ENCODE measurements around the gene GABPB2.

GABPB2 gene

DNA sequence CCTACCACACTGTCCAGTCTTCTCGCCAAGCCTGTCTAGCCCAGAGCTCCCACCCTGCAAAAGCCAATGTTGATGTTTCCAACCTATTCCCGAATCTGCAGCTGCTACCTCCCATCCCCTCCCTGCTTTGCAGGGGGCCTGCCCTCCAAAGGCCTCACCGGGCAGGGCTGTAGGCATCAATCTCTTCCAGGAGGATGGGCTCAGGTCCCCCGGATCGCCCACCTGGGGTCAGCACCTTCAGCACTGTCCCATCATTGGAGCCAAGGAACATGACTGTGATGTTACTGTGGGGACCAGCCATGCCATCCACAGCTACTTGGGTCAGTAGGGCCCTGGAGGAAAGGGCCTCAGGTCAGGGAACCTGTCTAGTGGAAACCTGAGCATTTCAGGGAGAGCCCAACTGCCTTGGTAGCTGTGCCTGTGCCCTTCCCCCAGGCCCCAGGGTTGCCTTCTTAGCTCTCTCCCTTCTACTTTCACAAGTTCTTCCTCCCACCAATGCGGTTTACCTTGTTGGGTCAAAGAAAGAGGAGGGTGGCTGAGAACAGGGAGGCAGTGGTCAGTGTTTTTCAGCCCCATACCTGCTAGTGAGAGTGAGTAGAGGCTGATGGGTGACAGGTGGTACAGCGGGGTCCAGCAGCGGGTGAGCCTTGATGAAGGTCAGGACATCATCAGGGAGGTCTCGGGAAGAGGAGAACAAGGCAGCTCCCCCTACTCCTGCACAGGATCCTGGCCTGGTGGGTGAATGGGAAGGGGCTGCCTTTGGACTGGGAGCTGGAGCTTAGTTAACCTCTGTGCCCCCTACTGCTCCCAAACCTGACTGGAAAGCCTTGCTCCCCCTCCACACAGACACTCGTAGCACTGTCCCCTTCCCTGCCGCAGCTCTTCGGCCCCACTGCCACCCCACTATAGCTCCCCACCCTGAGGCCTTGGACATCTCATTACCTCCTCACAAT is 65.1 kb downstream of the GABPB2 start:
- Mint-ChIP-seq H3K9me3 (no peaks in the 10 kb centered on the region), H3K27ac (peak overlapping the region; percentile 65), H3K36me3 (no peaks in the 10 kb centered on the region), H3K4me3 (no peak overlapping the region), H3K4me1 (no peaks in the 10 kb centered on the region)
- ATAC-seq: no peak
- DNase-seq (ENCODE audit: low spot score in 2 of 2): no peak

DNA sequence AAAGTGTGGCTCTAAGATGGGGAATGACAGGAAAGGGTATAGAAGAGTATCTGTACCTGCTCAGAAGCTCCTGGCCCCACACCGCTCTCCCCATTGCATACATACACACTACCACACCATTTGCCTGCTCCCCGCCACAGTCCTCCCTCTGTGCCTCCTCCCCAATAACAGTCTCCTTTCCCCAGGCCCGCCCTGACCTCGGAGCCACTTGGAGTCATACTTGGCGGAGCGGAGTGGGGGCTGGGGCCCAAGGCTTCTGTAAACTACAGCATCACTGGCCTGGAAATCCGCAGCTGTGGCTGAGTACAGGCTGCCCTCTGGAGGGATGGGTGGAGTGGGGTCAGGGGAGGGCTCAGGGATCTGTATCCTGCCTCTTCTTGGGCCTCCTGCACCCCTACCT is 67.2 kb downstream of the GABPB2 start:
- Mint-ChIP-seq H3K9me3 (no peaks in the 10 kb centered on the region), H3K4me1 (no peaks in the 10 kb centered on the region), H3K36me3 (no peaks in the 10 kb centered on the region), H3K4me3 (no peak overlapping the region), H3K27ac (no peak overlapping the region)
- DNase-seq (ENCODE audit: low spot score in 2 of 2): no peak
- ATAC-seq: no peak

DNA sequence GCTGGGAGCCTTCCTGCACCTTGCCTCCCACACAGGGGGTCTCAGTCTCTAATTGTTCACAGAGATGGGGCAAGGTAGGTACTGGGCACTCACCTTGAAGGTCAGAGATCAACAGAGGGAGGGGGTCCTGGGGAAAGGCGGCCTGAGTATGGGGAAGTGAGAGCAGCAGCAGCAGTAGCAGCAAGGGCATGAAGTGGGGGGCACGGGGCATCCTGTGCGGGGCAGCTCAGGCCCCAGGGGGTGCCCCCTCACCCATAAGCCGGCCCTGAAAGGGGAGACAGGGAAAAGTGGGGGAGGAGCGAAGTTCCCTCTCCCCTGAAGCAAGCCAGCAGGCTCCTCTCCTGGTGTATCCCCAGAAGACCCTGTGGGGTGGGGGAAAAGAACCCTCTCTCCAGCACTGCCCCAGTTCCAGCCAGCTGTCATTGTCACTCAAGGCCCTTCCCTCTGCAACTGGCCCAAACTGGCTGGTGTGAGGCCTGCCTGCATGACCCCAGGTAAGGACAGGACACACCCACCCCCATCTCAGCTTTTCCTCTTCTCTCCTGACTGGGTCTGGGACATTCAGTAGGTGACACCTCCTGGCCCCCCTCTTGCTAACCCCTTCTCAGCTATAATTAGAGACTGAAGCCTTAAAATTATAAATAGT is 72.0 kb downstream of the GABPB2 start:
- H3K36me3 Mint-ChIP-seq: no peaks in the 10 kb centered on the region
- peaks cover 26% of the 10 kb centered on the region for H3K4me1 Mint-ChIP-seq
- no peaks in the 10 kb centered on the region for H3K9me3 Mint-ChIP-seq
- H3K4me3 Mint-ChIP-seq: no peak overlapping the region
- DNase-seq (ENCODE audit: low spot score in 2 of 2) (no peak), ATAC-seq (no peak)
- H3K27ac Mint-ChIP-seq: no peak overlapping the region

DNA sequence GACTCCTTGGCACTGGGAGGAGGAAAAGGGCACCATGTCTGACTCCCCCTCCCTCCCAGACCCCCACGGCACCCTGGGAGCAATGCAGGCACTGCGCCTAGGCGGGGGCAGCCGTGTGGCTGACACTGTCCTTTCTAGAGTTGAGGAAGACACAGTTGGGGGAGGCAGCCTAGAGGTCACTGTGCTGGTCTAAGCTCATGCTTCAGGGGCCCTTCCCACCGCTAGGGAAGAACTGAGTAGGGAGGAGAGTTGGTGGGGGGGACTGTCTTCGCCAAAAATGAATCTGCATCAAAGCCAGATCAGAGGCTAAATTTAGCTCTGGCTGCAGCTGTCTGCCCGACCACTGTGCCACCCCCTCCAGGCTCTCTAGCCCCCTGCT is 72.5 kb downstream of the GABPB2 start:
- ATAC-seq (no peak), DNase-seq (ENCODE audit: low spot score in 2 of 2) (no peak)
- Mint-ChIP-seq H3K27ac (no peak overlapping the region), H3K4me1 (peaks cover 30% of the 10 kb centered on the region), H3K36me3 (no peaks in the 10 kb centered on the region), H3K4me3 (no peak overlapping the region), H3K9me3 (no peaks in the 10 kb centered on the region)

DNA sequence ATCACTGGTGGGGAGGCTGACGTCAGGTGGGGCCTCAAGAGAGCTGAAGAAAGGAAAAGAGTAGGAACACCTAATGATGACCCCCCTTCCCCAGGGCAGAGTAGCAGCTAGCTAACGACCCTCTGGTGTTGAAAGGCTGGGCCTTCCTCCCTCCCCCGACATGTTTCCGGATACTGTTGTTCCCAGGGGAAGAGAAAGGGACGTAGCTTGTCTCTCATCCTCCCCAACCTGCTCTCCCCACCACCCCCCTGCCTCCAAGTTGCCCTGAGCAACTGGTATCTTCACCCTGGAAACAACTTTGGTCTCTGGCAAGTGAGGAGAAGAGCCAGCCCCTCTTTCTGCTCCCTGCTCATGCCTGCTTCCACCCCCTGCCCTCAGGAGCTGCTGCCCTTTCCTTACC is 73.4 kb downstream of the GABPB2 start:
- H3K4me3 Mint-ChIP-seq: no peak overlapping the region
- no peaks in the 10 kb centered on the region for H3K9me3 Mint-ChIP-seq
- DNase-seq (ENCODE audit: low spot score in 2 of 2) (no peak), ATAC-seq (no peak)
- peaks cover 30% of the 10 kb centered on the region for H3K4me1 Mint-ChIP-seq
- H3K36me3 Mint-ChIP-seq: no peaks in the 10 kb centered on the region
- no peak overlapping the region for H3K27ac Mint-ChIP-seq

DNA sequence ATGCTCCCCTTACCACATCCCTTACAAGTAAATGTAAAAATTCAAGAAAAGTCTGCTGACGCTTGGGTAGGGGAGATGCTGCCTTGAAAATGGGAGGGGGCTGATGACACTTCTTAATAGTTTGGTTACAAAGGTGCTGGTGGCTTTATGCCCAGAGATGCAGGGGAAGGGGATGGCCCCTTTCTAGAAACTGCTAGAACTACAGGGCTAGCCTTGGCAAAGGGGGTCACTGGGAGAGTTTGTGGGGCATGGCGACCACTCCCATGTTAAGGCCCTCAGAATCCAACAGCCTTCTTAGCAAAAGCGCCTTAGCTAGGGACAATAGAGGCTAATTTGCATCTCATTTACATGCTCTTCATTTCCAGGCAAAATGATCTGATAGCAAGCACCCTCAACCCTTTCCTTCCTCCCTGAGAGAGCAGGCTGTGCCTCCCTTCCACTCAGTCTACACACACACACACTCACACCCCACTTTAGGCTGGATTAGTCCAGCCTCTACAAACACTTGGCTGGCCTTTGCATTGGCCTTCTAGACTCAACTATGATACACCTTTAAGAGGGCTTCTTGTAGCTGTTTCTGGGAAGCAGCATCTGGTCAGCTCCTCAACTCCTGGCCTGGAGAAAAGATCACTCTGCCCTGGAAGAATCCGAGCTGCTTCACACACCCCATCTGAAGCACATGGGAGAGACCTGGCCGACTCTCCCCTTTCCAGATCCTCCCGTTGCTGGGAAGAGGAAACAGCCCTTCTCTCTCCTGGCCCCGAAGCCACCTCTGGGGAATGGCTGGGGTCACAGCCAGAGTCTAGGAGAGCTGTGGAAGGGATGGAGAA is 74.1 kb downstream of the GABPB2 start:
- ATAC-seq (no peak), DNase-seq (ENCODE audit: low spot score in 2 of 2) (no peak)
- no peaks in the 10 kb centered on the region for H3K36me3 Mint-ChIP-seq
- peaks cover 30% of the 10 kb centered on the region for H3K4me1 Mint-ChIP-seq
- no peak overlapping the region for H3K27ac Mint-ChIP-seq
- H3K4me3 Mint-ChIP-seq: peak overlapping the region; percentile 80
- H3K9me3 Mint-ChIP-seq: no peaks in the 10 kb centered on the region

DNA sequence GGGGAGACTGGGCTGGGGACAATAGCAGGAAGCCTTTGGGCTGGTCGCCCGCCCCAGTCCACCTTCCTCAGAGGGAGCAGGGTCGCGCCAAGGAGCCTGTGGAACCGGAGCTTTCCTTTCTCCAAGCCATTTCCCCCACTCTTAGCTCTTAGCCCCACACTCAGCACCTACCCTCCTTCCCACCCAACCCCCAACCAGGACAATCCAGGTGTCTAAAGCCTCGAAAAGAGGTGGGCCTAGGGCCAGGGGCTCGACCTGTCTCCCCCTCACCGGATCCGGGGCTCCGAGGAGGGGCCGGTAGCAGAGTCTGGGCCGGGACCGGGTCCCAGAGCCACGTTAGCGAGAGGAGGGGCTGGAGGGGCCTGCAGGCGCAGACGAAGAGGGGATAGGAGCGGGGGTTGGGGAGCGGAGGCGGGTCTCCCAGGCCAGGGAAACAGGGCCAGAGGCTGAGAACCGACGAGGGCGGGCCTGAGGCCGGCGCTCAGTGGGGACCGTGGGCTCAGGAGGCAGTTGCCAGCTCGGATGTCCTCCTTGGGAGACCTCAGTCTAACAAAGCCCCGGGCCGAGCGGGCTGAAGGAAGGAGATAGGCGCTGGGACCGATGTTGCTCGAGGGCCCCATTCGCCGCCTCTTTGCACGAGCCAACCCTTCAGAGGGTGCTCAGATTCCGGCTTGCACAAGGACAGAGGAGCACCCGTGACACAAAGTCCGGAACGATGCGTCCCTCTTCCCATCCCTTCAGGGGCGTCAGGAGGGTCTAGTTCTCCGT is 74.9 kb downstream of the GABPB2 start:
- peaks cover 30% of the 10 kb centered on the region for H3K4me1 Mint-ChIP-seq
- H3K36me3 Mint-ChIP-seq: no peaks in the 10 kb centered on the region
- no peak overlapping the region for H3K27ac Mint-ChIP-seq
- no peak for DNase-seq (ENCODE audit: low spot score in 2 of 2)
- H3K4me3 Mint-ChIP-seq: peak overlapping the region; percentile 80
- H3K9me3 Mint-ChIP-seq: no peaks in the 10 kb centered on the region
- ATAC-seq: no peak

DNA sequence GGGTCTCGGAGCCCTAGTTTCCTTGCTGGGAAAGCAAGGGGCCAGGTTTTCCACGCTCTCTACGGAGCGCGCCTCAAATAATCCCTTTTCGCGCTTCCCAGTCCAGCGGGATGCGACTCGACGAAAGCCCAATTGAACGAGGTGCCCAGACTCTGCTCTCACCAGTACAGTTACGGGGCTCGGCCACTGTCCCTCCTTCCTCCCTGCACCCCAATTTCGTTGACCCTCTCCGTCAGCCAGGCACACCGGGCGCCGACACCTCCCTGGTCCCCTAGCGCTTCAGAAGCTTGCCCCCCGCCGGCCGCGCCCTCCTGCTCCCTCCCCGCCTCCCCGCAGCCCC is 75.5 kb downstream of the GABPB2 start:
- peak overlapping the region; percentile 64 for H3K27ac Mint-ChIP-seq
- DNase-seq (ENCODE audit: low spot score in 2 of 2) (no peak), ATAC-seq (peak; percentile 2)

DNA sequence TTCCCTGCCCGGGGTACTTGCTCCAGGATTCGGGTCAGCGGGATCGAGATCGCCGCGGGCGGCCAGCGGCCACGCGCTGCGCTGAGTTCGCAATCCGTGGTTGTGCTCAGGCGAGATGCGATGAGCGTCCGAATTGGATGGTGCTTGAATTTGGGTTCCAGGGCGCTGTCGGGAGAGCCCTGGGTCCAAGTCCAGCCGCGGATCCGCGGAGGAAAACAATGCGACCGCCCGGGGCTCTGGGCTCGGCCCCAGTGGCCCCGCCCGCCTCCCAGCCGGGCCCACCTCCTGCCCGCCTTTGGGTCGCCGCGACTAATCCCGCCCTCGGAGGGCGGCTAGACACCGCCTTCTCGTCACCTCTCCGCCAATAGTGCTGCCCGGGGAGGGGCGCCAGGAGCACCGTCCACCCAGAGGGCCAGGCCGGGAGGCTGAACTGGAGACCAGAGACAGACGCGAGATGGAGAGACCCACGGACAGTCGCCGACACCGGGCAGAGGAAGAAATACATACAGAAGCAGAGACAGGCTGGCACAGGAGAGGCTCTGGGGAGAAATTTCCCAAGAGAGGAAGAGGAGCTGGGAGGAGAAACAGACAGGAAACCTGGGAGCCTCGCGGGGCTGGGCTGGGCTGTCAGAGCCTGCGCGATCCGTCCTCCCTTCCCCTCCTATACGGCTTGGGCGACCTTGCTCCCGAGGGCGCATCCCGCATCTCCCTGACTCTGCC is 76.0 kb downstream of the GABPB2 start, which contains the start of gene SEMA6C:
TSS of gene SEMA6C (minus strand) at position 220 of the 720 bp plus-strand sequence. CDS start 4,010 bp downstream, outside the sequence.
- no peaks in the 10 kb centered on the region for H3K36me3 Mint-ChIP-seq
- peak; percentile 80 to 93 for DNase-seq (ENCODE audit: low spot score in 2 of 2)
- ATAC-seq: peak; percentile 99
- H3K27ac Mint-ChIP-seq: peak within 1 kb of the TSS; percentile 64
- H3K9me3 Mint-ChIP-seq: no peaks in the 10 kb centered on the region
- peak within 1 kb of the TSS; percentile 80 for H3K4me3 Mint-ChIP-seq
- peaks cover 30% of the 10 kb centered on the region for H3K4me1 Mint-ChIP-seq

More for the DNA sequence above, 75.5 kb downstream of the GABPB2 start:
- H3K4me1 Mint-ChIP-seq: peaks cover 30% of the 10 kb centered on the region
- H3K4me3 Mint-ChIP-seq: peak overlapping the region; percentile 80
- no peaks in the 10 kb centered on the region for H3K9me3 Mint-ChIP-seq
- no peaks in the 10 kb centered on the region for H3K36me3 Mint-ChIP-seq

DNA sequence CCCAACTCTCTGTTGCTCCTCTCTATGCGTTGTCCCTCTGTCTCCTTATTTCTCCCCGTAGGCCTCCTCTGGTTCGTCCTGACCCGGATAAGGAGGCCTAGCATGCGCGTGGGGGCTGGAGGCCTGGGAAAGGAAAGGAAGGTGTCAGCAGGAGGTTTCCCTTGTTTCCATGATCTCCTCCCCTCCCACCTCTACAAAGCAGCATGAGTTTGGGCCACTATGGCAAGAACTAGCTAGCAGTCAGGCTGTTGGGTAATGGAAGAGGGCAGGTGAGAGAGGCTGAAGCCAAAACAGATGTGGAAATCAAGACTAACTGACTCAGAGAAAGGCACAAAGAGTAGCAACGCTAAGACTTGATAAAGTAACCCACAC is 76.6 kb downstream of the GABPB2 start:
- ATAC-seq (no peak), DNase-seq (ENCODE audit: low spot score in 2 of 2) (no peak)
- Mint-ChIP-seq H3K4me1 (peaks cover 30% of the 10 kb centered on the region), H3K27ac (peak overlapping the region; percentile 64), H3K36me3 (no peaks in the 10 kb centered on the region), H3K9me3 (no peaks in the 10 kb centered on the region), H3K4me3 (peak overlapping the region; percentile 80)

DNA sequence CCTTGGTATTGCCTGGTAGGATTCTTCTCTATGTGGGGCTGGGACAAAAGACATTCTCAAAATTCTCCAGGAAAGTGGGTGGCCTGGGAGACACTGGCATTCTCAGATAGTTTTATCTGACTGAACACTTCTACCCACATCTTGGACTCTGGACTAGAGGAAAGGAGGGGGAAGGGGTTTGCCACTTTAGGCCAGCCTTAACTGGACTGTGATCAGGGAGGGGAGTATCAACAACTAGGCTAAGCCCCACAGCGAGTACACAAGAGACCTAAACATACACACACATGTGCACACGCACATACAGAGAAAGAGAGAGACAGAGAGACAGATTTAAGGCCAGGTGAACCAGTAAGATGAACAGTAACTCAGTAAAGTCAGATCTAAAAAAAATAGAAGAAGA is 77.1 kb downstream of the GABPB2 start:
- ATAC-seq: no peak
- H3K27ac Mint-ChIP-seq: no peak overlapping the region
- H3K36me3 Mint-ChIP-seq: no peaks in the 10 kb centered on the region
- DNase-seq (ENCODE audit: low spot score in 2 of 2): no peak
- H3K4me3 Mint-ChIP-seq: peak overlapping the region; percentile 80
- H3K4me1 Mint-ChIP-seq: peaks cover 30% of the 10 kb centered on the region
- no peaks in the 10 kb centered on the region for H3K9me3 Mint-ChIP-seq

DNA sequence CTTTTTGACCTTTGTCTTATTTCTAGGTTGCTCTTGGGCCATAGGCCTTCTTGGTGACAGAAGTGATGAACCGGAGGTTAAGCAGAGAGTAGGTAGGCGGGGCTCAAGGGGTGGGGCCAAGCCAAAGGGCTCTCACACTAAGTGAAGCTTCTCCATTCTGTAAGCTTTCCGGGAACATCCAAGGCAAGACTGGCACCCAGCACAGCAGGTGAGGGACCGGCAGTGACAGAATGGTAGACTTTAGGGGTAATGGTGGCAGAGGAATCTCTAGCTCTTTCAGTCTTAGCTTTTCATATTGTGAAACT is 85.9 kb downstream of the GABPB2 start, which contains the start of gene TNFAIP8L2:
TSS of gene TNFAIP8L2 (plus strand) at position 135 of the 305 bp plus-strand sequence. CDS start 2,049 bp downstream, outside the sequence.
- peak within 1 kb of the TSS; percentile 100 for H3K27ac Mint-ChIP-seq

DNA sequence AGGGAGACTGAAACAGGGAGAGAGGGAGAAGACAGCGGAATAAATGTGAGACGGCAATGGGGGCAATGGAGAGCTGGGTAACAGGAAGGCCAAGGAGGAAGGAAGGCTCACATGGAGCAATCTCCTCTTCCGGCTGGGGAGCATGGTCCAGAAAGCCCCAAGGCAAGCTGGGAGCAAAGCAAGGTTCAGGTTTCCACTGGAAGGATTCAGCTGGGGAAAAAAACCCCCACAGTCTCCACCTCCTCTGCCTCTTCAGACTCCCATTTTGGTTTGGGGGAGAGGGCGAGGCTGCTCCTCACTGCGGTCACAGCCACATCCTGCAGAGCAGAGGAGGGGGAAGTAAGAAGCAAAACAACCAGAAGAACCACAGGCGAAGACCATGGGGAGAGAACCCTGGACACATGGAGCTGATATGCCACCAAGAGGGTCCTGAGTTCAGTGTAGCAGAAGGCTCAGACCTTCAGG is 86.5 kb downstream of the GABPB2 start:
- peak; percentile 44 for ATAC-seq
- Mint-ChIP-seq H3K36me3 (peaks cover 58% of the 10 kb centered on the region), H3K4me1 (peaks cover 53% of the 10 kb centered on the region), H3K4me3 (peak overlapping the region; percentile 100), H3K9me3 (no peaks in the 10 kb centered on the region), H3K27ac (peak overlapping the region; percentile 100)
- peak in 1 of 2 donors; percentile 71 for DNase-seq (ENCODE audit: low spot score in 2 of 2)

More for the DNA sequence above, 85.9 kb downstream of the GABPB2 start, which contains the start of gene TNFAIP8L2:
- Mint-ChIP-seq H3K4me3 (peak within 1 kb of the TSS; percentile 100), H3K36me3 (peaks cover 52% of the 10 kb centered on the region), H3K9me3 (no peaks in the 10 kb centered on the region), H3K4me1 (peaks cover 47% of the 10 kb centered on the region)
- peak; percentile 91 for ATAC-seq
- peak in 1 of 2 donors; percentile 85 for DNase-seq (ENCODE audit: low spot score in 2 of 2)

DNA sequence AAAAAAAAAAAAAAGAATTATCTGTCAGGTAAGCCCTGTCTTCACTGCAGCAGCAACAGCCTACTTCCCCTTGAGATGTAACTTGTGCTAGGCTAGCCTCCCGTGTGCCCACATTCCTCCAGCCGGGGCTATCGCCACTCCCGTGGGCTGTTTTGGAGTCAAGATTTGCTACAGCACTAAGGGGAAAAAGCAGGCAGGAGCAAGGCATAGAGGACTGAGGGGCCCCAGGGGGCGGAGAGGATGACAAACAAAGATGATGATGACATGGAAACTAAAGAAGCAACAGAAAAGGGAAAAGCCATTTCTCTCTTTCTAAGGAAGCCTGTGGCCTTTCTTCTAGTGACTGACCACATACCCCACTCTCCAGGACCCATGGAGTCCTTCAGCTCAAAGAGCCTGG is 87.8 kb downstream of the GABPB2 start:
- ATAC-seq (peak; percentile 51), DNase-seq (ENCODE audit: low spot score in 2 of 2) (no peak)
- peaks cover 61% of the 10 kb centered on the region for H3K4me1 Mint-ChIP-seq
- H3K9me3 Mint-ChIP-seq: no peaks in the 10 kb centered on the region
- peaks cover 67% of the 10 kb centered on the region for H3K36me3 Mint-ChIP-seq
- H3K27ac Mint-ChIP-seq: peak overlapping the region; percentile 100
- peak overlapping the region; percentile 100 for H3K4me3 Mint-ChIP-seq

Data from stimulated activated effector memory CD8-positive, alpha-beta T cell treated with anti-CD3 and anti-CD28 coated beads, Interleukin-12 subunit alpha, Interleukin-12 subunit beta, amount 100 ng/mL, for 72 hours (primary cell).